ENCODE results near the gene UNC80. TPM values are rescaled to one million over a fixed set of nuclear protein-coding genes. Genes with fewer than 3 reads are reported as not detected.

The UNC80 gene
- total RNA-seq, 1 experiment from 2014 or later = 0.48 TPM

DNA sequence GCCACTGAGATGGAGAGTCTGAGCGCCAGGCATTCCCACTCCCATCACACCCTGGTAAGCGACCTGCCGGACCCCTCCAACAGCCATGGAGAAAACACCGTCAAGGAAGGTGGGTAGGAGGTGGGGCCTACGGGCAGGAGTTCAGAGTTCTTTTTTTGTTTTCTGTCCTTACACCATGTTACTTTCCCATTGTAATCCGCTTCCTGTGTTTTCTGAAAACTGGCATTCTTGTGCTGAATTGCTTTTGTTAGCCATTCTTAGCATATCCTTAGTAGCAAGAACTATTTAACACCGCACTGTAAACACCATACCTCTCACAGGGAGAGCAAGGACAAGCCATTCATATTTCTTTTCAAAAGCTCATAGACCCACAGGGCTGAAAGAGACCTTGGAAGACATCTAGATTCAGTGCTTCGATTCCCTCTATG lies 46.2 kb downstream of the UNC80 start (continued):
- TF ChIP-seq, protein P1, sequence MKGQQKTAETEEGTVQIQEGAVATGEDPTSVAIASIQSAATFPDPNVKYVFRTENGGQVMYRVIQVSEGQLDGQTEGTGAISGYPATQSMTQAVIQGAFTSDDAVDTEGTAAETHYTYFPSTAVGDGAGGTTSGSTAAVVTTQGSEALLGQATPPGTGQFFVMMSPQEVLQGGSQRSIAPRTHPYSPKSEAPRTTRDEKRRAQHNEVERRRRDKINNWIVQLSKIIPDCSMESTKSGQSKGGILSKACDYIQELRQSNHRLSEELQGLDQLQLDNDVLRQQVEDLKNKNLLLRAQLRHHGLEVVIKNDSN (CRISPR knock-in tag; IDR thresholded peaks at IDR 0.05) = no peak
- TF ChIP-seq ZNF232 (CRISPR knock-in tag; IDR thresholded peaks at IDR 0.05) (no peak), NFATC4 (CRISPR knock-in tag; IDR thresholded peaks at IDR 0.05) (no peak), ZNF317 (CRISPR knock-in tag; IDR thresholded peaks at IDR 0.05; ENCODE audit: borderline replicate concordance, low read depth) (no peak), MXD4 (CRISPR knock-in tag; IDR thresholded peaks at IDR 0.05; ENCODE audit: borderline replicate concordance) (no peak), ELF4 (CRISPR knock-in tag; IDR thresholded peaks at IDR 0.05; ENCODE audit: low read depth) (no peak), ZNF138 (CRISPR knock-in tag; conservative IDR thresholded peaks at IDR 0.05) (no peak), RELA (CRISPR knock-in tag; IDR thresholded peaks at IDR 0.05; ENCODE audit: borderline replicate concordance) (no peak)
- TF ChIP-seq, protein P2, sequence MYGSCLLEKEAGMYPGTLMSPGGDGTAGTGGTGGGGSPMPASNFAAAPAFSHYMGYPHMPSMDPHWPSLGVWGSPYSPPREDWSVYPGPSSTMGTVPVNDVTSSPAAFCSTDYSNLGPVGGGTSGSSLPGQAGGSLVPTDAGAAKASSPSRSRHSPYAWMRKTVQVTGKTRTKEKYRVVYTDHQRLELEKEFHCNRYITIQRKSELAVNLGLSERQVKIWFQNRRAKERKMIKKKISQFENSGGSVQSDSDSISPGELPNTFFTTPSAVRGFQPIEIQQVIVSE (CRISPR knock-in tag; IDR thresholded peaks at IDR 0.05; ENCODE audit: borderline replicate concordance) = no peak
- TF ChIP-seq, protein P3, sequence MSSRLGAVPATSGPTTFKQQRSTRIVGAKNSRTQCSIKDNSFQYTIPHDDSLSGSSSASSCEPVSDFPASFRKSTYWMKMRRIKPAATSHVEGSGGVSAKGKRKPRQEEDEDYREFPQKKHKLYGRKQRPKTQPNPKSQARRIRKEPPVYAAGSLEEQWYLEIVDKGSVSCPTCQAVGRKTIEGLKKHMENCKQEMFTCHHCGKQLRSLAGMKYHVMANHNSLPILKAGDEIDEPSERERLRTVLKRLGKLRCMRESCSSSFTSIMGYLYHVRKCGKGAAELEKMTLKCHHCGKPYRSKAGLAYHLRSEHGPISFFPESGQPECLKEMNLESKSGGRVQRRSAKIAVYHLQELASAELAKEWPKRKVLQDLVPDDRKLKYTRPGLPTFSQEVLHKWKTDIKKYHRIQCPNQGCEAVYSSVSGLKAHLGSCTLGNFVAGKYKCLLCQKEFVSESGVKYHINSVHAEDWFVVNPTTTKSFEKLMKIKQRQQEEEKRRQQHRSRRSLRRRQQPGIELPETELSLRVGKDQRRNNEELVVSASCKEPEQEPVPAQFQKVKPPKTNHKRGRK (CRISPR knock-in tag; IDR thresholded peaks at IDR 0.05; ENCODE audit: borderline replicate concordance) = no peak
- TF ChIP-seq, protein P4, sequence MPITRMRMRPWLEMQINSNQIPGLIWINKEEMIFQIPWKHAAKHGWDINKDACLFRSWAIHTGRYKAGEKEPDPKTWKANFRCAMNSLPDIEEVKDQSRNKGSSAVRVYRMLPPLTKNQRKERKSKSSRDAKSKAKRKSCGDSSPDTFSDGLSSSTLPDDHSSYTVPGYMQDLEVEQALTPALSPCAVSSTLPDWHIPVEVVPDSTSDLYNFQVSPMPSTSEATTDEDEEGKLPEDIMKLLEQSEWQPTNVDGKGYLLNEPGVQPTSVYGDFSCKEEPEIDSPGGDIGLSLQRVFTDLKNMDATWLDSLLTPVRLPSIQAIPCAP (CRISPR knock-in tag; IDR thresholded peaks at IDR 0.05) = no peak

DNA sequence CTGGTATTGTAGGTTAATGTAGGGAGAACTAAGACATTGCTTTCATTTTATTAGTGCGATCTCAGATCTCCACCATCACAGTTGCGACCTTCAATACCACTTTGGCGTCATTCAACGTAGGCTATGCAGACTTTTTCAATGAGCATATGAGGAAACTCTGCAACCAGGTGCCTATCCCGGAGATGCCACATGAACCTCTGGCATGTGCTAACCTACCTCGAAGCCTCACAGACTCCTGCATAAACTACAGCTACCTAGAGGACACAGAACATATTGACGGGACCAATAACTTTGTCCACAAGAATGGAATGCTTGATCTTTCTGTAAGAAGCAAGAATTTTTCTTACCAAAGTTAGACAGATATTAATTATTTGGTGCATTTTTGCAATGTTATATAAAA lies 47.3 kb downstream of the UNC80 start:
- Mint-ChIP-seq H3K4me3 (no peak overlapping the region), H3K9me3 (peaks cover 27% of the 10 kb centered on the region), H3K27ac (no peak overlapping the region), H3K36me3 (peaks cover 23% of the 10 kb centered on the region), H3K27me3 (ENCODE audit: low read depth) (peaks cover 8% of the 10 kb centered on the region; the same call in 1 of the 2 replicates), H3K4me1 (peaks cover 27% of the 10 kb centered on the region)
- no peak for DNase-seq (ENCODE audit: low spot score)
- POLR2A ChIA-PET = interaction anchor here (0.5 kb wide), 1 partner anchor 1895 kb away, joined by 3 read pairs; no protein-coding TSS in a partner anchor
- CTCF ChIA-PET = no interaction called here
- TF ChIP-seq, protein P3 (CRISPR knock-in tag; IDR thresholded peaks at IDR 0.05; ENCODE audit: borderline replicate concordance) = no peak
- TF ChIP-seq, protein P5, sequence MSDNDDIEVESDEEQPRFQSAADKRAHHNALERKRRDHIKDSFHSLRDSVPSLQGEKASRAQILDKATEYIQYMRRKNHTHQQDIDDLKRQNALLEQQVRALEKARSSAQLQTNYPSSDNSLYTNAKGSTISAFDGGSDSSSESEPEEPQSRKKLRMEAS (CRISPR knock-in tag; IDR thresholded peaks at IDR 0.05) = peak; percentile 72; the same call in 1 of the 2 replicates
- no peak for TF ChIP-seq ETV6 (CRISPR knock-in tag; IDR thresholded peaks at IDR 0.05)
- no peak for ATAC-seq

DNA sequence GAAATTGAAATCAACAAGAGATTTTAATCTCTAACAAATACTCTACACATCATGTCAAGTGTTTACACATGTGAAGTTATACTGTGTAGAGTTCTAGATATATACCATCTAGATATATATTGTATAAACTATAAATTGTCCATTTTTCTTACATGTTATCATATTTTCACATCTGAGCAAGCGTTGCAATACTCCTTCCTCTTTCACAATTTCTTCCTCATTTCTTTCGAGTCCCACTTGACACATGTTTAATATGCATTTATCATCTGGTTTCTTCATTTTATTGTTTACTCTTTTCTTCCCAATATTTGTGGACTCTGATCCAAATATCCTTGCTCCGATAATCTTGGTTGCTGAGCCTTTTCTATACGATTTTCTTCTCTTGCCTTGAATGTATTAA lies 50.2 kb downstream of the UNC80 start:
- TF ChIP-seq ZNF121 (CRISPR knock-in tag; IDR thresholded peaks at IDR 0.05) (no peak), NFATC4 (CRISPR knock-in tag; IDR thresholded peaks at IDR 0.05) (no peak), OVOL2 (CRISPR knock-in tag; IDR thresholded peaks at IDR 0.05; ENCODE audit: borderline replicate concordance) (no peak), ATF1 (CRISPR knock-in tag; IDR thresholded peaks at IDR 0.05) (no peak), ZBTB21 (CRISPR knock-in tag; IDR thresholded peaks at IDR 0.05; ENCODE audit: borderline replicate concordance) (no peak), NR1H2 (CRISPR knock-in tag; IDR thresholded peaks at IDR 0.05) (no peak)
- TF ChIP-seq, protein P6, sequence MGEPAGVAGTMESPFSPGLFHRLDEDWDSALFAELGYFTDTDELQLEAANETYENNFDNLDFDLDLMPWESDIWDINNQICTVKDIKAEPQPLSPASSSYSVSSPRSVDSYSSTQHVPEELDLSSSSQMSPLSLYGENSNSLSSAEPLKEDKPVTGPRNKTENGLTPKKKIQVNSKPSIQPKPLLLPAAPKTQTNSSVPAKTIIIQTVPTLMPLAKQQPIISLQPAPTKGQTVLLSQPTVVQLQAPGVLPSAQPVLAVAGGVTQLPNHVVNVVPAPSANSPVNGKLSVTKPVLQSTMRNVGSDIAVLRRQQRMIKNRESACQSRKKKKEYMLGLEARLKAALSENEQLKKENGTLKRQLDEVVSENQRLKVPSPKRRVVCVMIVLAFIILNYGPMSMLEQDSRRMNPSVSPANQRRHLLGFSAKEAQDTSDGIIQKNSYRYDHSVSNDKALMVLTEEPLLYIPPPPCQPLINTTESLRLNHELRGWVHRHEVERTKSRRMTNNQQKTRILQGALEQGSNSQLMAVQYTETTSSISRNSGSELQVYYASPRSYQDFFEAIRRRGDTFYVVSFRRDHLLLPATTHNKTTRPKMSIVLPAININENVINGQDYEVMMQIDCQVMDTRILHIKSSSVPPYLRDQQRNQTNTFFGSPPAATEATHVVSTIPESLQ (CRISPR knock-in tag; IDR thresholded peaks at IDR 0.05) = no peak
- TF ChIP-seq, protein P4 (CRISPR knock-in tag; IDR thresholded peaks at IDR 0.05) = no peak
- H3K4me1 Mint-ChIP-seq = peaks cover 23% of the 10 kb centered on the region
- peaks cover 23% of the 10 kb centered on the region for H3K36me3 Mint-ChIP-seq
- CTCF ChIA-PET = no interaction called here
- H3K9me3 Mint-ChIP-seq = peaks cover 27% of the 10 kb centered on the region
- no peak overlapping the region for H3K4me3 Mint-ChIP-seq
- peaks cover 8% of the 10 kb centered on the region; the same call in 1 of the 2 replicates for H3K27me3 Mint-ChIP-seq (ENCODE audit: low read depth)
- H3K27ac Mint-ChIP-seq = no peak overlapping the region
- POLR2A ChIA-PET = no interaction called here
- ATAC-seq (no peak), DNase-seq (ENCODE audit: low spot score) (no peak)

Data from WTC11 (cell line).